ENCODE results near the gene OIT3. TPM values are rescaled to one million over a fixed set of nuclear protein-coding genes. Genes with fewer than 3 reads are reported as not detected.

The OIT3 gene
- total RNA-seq, 1 experiment from 2014 or later = not detected

DNA sequence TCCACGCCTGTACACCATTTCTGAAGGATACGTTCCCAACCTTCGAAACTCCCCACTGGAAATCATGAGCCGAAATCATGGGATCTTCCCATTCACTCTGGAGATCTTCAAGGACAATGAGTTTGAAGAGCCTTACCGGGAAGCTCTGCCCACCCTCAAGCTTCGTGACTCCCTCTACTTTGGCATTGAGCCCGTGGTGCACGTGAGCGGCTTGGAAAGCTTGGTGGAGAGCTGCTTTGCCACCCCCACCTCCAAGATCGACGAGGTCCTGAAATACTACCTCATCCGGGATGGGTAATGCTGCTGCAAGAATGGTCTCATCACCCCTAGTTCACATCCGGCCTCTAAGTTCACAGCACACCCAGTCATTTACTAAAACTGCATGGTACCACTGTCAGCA lies 30.8 kb downstream of the OIT3 start:
- intact Hi-C loops (cut with micrococcal nuclease) = no loop called here
- Mint-ChIP-seq H3K4me1 (ENCODE audit: insufficient read depth, unreplicated experiment) (no peaks in the 10 kb centered on the region), H3K27me3 (ENCODE audit: insufficient read depth, unreplicated experiment) (peaks cover 11% of the 10 kb centered on the region), H3K27ac (ENCODE audit: low read depth, unreplicated experiment) (no peak overlapping the region), H3K4me3 (ENCODE audit: unreplicated experiment) (no peak overlapping the region), H3K9me3 (ENCODE audit: unreplicated experiment) (peaks cover 14% of the 10 kb centered on the region), H3K36me3 (ENCODE audit: insufficient read depth, unreplicated experiment) (no peaks in the 10 kb centered on the region)
- TF ChIP-seq, protein P1, sequence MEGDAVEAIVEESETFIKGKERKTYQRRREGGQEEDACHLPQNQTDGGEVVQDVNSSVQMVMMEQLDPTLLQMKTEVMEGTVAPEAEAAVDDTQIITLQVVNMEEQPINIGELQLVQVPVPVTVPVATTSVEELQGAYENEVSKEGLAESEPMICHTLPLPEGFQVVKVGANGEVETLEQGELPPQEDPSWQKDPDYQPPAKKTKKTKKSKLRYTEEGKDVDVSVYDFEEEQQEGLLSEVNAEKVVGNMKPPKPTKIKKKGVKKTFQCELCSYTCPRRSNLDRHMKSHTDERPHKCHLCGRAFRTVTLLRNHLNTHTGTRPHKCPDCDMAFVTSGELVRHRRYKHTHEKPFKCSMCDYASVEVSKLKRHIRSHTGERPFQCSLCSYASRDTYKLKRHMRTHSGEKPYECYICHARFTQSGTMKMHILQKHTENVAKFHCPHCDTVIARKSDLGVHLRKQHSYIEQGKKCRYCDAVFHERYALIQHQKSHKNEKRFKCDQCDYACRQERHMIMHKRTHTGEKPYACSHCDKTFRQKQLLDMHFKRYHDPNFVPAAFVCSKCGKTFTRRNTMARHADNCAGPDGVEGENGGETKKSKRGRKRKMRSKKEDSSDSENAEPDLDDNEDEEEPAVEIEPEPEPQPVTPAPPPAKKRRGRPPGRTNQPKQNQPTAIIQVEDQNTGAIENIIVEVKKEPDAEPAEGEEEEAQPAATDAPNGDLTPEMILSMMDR (IDR thresholded peaks at IDR 0.05; ENCODE audit: unreplicated experiment) = no peak
- BruUV-seq (replicated peaks) = no TSS peak
- CTCF ChIA-PET = interaction anchor here (0.6 kb wide), 1 partner anchor 290 kb away, joined by 3 read pairs; no protein-coding TSS in a partner anchor
- POLR2A ChIA-PET = interaction anchor here (0.7 kb wide), 1 partner anchor 12 kb away, joined by 4 read pairs; no protein-coding TSS in a partner anchor
- DNase-seq (ENCODE audit: unreplicated experiment) = no peak

DNA sequence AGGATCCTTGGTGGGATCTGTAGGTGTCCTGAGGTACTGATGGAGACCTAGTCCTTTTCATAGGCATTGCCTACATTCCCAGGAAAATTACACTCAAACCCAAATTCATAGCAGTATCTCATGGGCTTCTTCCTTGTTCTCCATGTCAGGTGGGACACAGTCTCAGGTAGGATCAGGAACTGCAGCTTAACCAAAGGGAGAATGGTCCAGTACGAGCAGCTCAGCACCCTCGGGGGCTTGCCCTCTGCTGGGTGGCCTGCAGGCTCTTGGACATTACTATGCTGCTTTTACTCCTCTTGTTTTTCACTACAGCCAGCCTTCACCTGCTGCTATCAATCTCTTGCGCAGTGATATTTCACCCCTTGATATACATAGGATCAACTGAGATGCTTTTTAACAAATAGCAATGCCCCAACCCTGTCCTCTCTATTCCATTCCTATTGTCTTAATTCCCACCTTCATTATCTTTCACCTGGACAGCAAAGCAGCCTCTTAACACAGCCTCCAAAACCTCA lies 32.5 kb downstream of the OIT3 start:
- Mint-ChIP-seq H3K27ac (ENCODE audit: low read depth, unreplicated experiment) (no peak overlapping the region), H3K36me3 (ENCODE audit: insufficient read depth, unreplicated experiment) (no peaks in the 10 kb centered on the region), H3K27me3 (ENCODE audit: insufficient read depth, unreplicated experiment) (no peaks in the 10 kb centered on the region), H3K9me3 (ENCODE audit: unreplicated experiment) (peaks cover 4% of the 10 kb centered on the region), H3K4me1 (ENCODE audit: insufficient read depth, unreplicated experiment) (no peaks in the 10 kb centered on the region), H3K4me3 (ENCODE audit: unreplicated experiment) (no peak overlapping the region)
- intact Hi-C loops (cut with micrococcal nuclease) = no loop called here
- ChIA-PET CTCF (interaction anchor here (0.5 to 1.1 kb wide), 2 partner anchors 11 to 250 kb away, joined by 3 read pairs; no protein-coding TSS in a partner anchor), POLR2A (interaction anchor here (0.5 kb wide), 1 partner anchor 31 kb away, joined by 3 read pairs; no protein-coding TSS in a partner anchor)
- no TSS peak for BruUV-seq (replicated peaks)
- TF ChIP-seq, protein P1 (IDR thresholded peaks at IDR 0.05; ENCODE audit: unreplicated experiment) = no peak
- DNase-seq (ENCODE audit: unreplicated experiment) = no peak

DNA sequence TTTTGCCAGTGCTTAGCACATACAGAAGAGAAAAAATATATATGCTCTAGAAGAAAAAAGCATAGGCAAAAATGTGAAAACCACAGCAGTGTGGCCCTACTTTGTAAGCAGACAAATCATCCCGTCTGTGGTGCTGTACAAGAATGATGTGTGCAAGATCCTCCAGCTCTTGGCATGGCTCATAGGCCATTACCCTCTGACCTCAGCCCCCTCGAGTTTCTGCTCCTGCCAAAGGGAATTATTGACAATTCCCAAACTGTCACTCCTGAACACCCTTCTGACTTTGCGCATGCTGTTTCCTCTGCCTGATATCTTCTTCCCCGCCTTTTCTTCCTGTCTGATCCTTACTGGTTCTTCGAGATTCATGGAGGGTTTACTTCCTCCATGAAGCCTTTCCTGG lies 33.9 kb downstream of the OIT3 start:
- BruUV-seq (replicated peaks) = no TSS peak
- CTCF ChIA-PET = interaction anchor here (0.6 kb wide), 1 partner anchor 1008 kb away, joined by 3 read pairs; no protein-coding TSS in a partner anchor
- intact Hi-C loops (cut with micrococcal nuclease) = no loop called here
- H3K27ac Mint-ChIP-seq (ENCODE audit: low read depth, unreplicated experiment) = no peak overlapping the region
- no peaks in the 10 kb centered on the region for H3K4me1 Mint-ChIP-seq (ENCODE audit: insufficient read depth, unreplicated experiment)
- no peak for DNase-seq (ENCODE audit: unreplicated experiment)
- H3K27me3 Mint-ChIP-seq (ENCODE audit: insufficient read depth, unreplicated experiment) = no peaks in the 10 kb centered on the region
- no peak overlapping the region for H3K4me3 Mint-ChIP-seq (ENCODE audit: unreplicated experiment)
- H3K36me3 Mint-ChIP-seq (ENCODE audit: insufficient read depth, unreplicated experiment) = no peaks in the 10 kb centered on the region
- POLR2A ChIA-PET = interaction anchor here (0.7 kb wide), 2 partner anchors 8 to 9 kb away, joined by 3 read pairs; no protein-coding TSS in a partner anchor
- no peaks in the 10 kb centered on the region for H3K9me3 Mint-ChIP-seq (ENCODE audit: unreplicated experiment)
- TF ChIP-seq, protein P1 (IDR thresholded peaks at IDR 0.05; ENCODE audit: unreplicated experiment) = no peak

DNA sequence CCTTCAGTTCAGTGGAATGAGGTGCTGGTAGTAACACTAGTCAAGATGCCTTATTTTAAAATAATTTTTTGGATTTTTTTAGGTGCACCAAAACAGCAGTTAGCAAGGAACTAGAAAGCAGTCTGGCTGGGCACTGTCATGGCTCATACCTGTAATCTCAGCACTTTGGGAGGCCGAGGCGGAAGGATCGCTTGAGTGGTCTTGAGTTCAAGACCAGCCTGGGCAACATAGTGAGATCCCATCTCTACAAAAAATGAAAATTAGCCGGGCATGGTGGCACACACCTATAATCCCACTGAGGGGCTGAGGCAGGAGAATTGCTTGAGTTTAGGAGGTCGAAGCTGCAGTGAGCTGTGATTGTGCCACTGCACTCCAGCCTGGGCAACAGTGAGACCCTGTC lies 35.3 kb downstream of the OIT3 start:
- Mint-ChIP-seq H3K9me3 (ENCODE audit: unreplicated experiment) (no peaks in the 10 kb centered on the region), H3K27ac (ENCODE audit: low read depth, unreplicated experiment) (no peak overlapping the region), H3K36me3 (ENCODE audit: insufficient read depth, unreplicated experiment) (no peaks in the 10 kb centered on the region), H3K27me3 (ENCODE audit: insufficient read depth, unreplicated experiment) (no peaks in the 10 kb centered on the region), H3K4me1 (ENCODE audit: insufficient read depth, unreplicated experiment) (no peaks in the 10 kb centered on the region), H3K4me3 (ENCODE audit: unreplicated experiment) (no peak overlapping the region)
- CTCF ChIA-PET = interaction anchor here (0.6 kb wide), 1 partner anchor 15 kb away, joined by 3 read pairs; no protein-coding TSS in a partner anchor
- TF ChIP-seq, protein P1 (IDR thresholded peaks at IDR 0.05; ENCODE audit: unreplicated experiment) = no peak
- POLR2A ChIA-PET = no interaction called here
- no peak for DNase-seq (ENCODE audit: unreplicated experiment)
- intact Hi-C loops (cut with micrococcal nuclease) = no loop called here
- BruUV-seq (replicated peaks) = no TSS peak

All from MCF 10A (cell line).